ENCODE measurements around the gene ARMCX2.

Gene ARMCX2

GRCh38 chrX:101605728-101606127, 53.9 kb downstream of the ARMCX2 start:
- H3K4me3 ChIP-seq (ENCODE audit: control insufficient read depth, low read depth, low read length), result no peak overlapping the region
- TF ChIP-seq CTCF (IDR thresholded peaks at IDR 0.05; ENCODE audit: control insufficient read depth, insufficient read depth, low read depth, low read length, missing control alignments), result no peak
- DNase-seq (ENCODE audit: low read depth), result no peak

Data from AG09309 (cell line).